Stimulated activated CD4-positive, alpha-beta T cell treated with anti-CD3 and anti-CD28 coated beads, Interleukin-2, amount 100 ng/mL, for 48 hours (primary cell): ENCODE data around the gene RNF121.
"Not testable (repeated sequence)": the region's sequence is repeated elsewhere in the genome, so short reads cannot be mapped to it uniquely, and the experiment has no call there.

Source experiments
- DNase-seq, 2 donors: peaks; one replicate each; pipeline ENCODE4 v3.0.0-alpha.2; 2020

The RNF121 gene

GRCh38 chr11:71928737-71929443 is at the start of gene RNF121:
TSS of gene RNF121 (plus strand) at chr11:71929046. CDS start at chr11:71929062, 16 bp downstream.
- peak; percentile 96 for DNase-seq

- not testable (repeated sequence) for DNase-seq
These were observed 43.0 kb upstream of the RNF121 start for GRCh38 chr11:71885806-71886205.

- not testable (repeated sequence) for DNase-seq
These were observed 40.4 kb upstream of the RNF121 start for GRCh38 chr11:71888335-71889010.

- DNase-seq: not testable (repeated sequence)
These were observed 39.5 kb upstream of the RNF121 start for GRCh38 chr11:71889181-71889872.

- DNase-seq: no peak
These were observed 32.9 kb upstream of the RNF121 start for GRCh38 chr11:71895961-71896360.

GRCh38 chr11:71901137-71901536 is 27.7 kb upstream of the RNF121 start:
- DNase-seq: not testable (repeated sequence)

GRCh38 chr11:71908218-71908617 is 20.6 kb upstream of the RNF121 start:
- DNase-seq: no peak

GRCh38 chr11:71910775-71911174 is 18.1 kb upstream of the RNF121 start:
- not testable (repeated sequence) for DNase-seq

- peak; percentile 40 to 68 for DNase-seq
These were observed 17.4 kb upstream of the RNF121 start for GRCh38 chr11:71911321-71911985.

GRCh38 chr11:71911986-71912340 is 16.9 kb upstream of the RNF121 start:
- not testable (repeated sequence) for DNase-seq

- DNase-seq: no peak
These were observed 14.9 kb upstream of the RNF121 start for GRCh38 chr11:71913756-71914526.

- DNase-seq: no peak
These were observed 14.1 kb upstream of the RNF121 start for GRCh38 chr11:71914617-71915189.

GRCh38 chr11:71917646-71918140 is 11.2 kb upstream of the RNF121 start:
- DNase-seq: no peak

GRCh38 chr11:71927820-71928736 is 768 bp upstream of the RNF121 start, which contains the start of gene XNDC1N:
TSS of gene XNDC1N (minus strand) at chr11:71928594. CDS start at chr11:71923353, 5,241 bp downstream.
- peak; percentile 54 to 56 for DNase-seq

GRCh38 chr11:71929491-71929890 is 645 bp downstream of the RNF121 start:
- no peak for DNase-seq

- peak in 1 of 2 donors; percentile 18 for DNase-seq
These were observed 1.9 kb downstream of the RNF121 start for GRCh38 chr11:71930556-71931244.

GRCh38 chr11:71931245-71931602 is 2.4 kb downstream of the RNF121 start:
- DNase-seq: no peak

GRCh38 chr11:71933141-71933933 is 4.5 kb downstream of the RNF121 start:
- DNase-seq: no peak

- DNase-seq: no peak
These were observed 5.4 kb downstream of the RNF121 start for GRCh38 chr11:71934213-71934612.
